ENCODE measurements around the gene TBC1D13. TPM values are rescaled to one million over a fixed set of nuclear protein-coding genes. Genes with fewer than 3 reads are reported as not detected.

Gene TBC1D13
- polyA plus RNA-seq, 2 of the 4 experiments (the other 2 are of a cell fraction) = 13.9 to 17.6 TPM

DNA sequence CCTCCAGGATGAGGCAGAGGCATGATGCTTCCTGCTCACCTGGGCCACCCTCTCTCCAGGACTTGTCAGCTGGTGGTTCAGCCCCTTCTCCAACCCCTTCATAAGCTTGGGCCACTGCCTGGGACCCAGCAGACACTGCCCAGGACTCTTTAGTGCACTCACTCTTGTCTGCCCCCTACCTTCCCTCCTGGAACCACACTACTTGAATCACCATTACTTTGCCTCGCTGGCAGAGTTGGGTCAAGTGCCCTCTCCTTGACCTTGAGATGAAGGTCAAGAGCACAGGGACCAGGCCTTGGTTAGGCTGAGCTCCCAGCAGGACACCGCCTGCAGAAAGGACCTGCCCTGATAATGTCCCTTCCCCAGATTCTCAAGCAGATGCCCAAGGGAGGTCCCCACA is 22.8 kb downstream of the TBC1D13 start:
- CTCF ChIA-PET = interaction anchor here (0.7 to 2.6 kb wide), 7 partner anchors 8 to 77 kb away, joined by 3 to 10 read pairs (median 3); partner anchors contain the start of genes ENDOG and ZER1
- Histone ChIP-seq H3K4me2 (no peak overlapping the region), H3K27ac (no peak overlapping the region), H3K4me3 (no peak overlapping the region), H3K4me1 (no peaks in the 10 kb centered on the region), H3K9me3 (no peaks in the 10 kb centered on the region)
- WGBS (ENCODE audit: missing lambda C conversion rate) = 100% methylated on average over 2 of the region's 2 CpGs
- peak; percentile 33 to 39; a peak in 4 of 6 replicates for ATAC-seq
- no peak for DNase-seq (ENCODE audit: low read depth in 1 of 2, low spot score in 1 of 2)
- no peak for FAIRE-seq
- POLR2A ChIA-PET = no interaction called here
- TF ChIP-seq ELK1 (IDR thresholded peaks at IDR 0.05; ENCODE audit: low read depth, low read length) = no peak
- TF ChIP-seq SREBF2 (IDR thresholded peaks at IDR 0.05) = no peak
- no peak for TF ChIP-seq EP300 (IDR thresholded peaks at IDR 0.05)
- 0 out of 2 replicates have a peak, but pooled peaks have one; percentile 56 for TF ChIP-seq ESRRA (IDR thresholded peaks at IDR 0.05; ENCODE audit: borderline replicate concordance, low read length)

DNA sequence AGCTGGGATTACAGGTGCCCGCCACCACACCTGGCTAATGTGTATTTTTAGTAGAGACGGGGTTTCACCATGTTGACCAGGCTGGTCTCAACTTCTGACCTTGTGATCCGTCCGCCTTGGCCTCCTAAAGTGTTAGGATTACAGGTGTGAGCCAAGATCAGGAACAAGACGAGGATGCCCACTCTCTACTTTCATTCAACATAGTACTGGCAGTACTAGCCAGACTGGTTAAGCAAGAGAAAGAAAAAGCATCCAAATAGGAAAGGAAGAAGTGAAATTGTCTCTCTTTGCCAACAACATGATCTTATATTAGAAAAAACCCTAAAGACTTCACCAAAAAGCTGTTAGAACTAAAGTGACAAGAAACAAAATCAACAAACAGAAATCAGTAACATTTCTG is 23.8 kb downstream of the TBC1D13 start:
- WGBS (ENCODE audit: missing lambda C conversion rate) = 78% methylated on average over 5 of the region's 5 CpGs

DNA sequence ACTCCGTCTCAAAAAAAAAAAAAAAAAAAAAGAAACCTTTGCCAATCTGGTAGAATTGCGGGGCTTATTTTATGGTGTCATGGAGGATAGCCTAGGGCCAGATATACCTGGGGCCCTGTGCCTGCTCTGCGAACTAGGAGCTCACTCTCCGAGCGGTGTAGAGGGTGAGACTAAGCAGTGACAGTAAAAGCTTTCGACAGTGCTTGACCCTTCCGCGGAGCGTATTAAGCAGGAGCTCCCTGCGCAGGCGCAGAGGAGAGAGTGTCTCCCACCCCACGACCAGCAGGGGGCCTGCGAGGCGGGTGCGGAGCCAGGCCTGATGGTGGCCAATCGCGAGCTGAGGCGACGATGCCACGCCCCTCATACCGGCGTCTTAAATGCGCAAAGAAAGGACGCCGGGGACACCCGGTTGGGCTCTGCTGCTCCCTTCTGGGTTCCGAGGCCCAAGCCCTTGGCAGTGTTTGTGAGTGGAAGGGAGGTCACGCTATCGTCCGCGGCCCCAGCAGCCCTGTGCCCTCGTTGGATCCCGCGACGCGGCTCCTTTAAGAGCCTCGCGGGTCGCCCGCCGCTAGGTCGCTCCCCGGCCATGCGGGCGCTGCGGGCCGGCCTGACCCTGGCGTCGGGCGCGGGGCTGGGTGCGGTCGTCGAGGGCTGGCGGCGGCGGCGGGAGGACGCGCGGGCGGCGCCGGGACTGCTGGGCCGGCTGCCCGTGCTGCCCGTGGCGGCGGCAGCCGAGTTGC is 31.2 kb downstream of the TBC1D13 start, which contains the start of gene ENDOG:
TSS of gene ENDOG (plus strand) at position 402 of the 740 bp plus-strand sequence. CDS start at position 587, 185 bp downstream.
- peak; percentile 86 for FAIRE-seq
- under 1% methylated on average over 26 of the region's 70 CpGs for WGBS (ENCODE audit: missing lambda C conversion rate)
- TF ChIP-seq ELK1 (IDR thresholded peaks at IDR 0.05; ENCODE audit: low read depth, low read length) (no peak), FOXS1 (CRISPR knock-in tag; IDR thresholded peaks at IDR 0.05) (no peak), BHLHE40 (IDR thresholded peaks at IDR 0.05; ENCODE audit: low read depth, low read length) (no peak), CHD4 (IDR thresholded peaks at IDR 0.05; ENCODE audit: borderline replicate concordance) (no peak), SREBF2 (IDR thresholded peaks at IDR 0.05) (no peak), CEBPB (IDR thresholded peaks at IDR 0.05) (no peak), ZFP36 (IDR thresholded peaks at IDR 0.05; ENCODE audit: borderline replicate concordance, partially characterized antibody) (no peak), FOSL2 (IDR thresholded peaks at IDR 0.05) (no peak), FOSL2 (CRISPR knock-in tag; IDR thresholded peaks at IDR 0.05) (no peak), NR3C1 (IDR thresholded peaks at IDR 0.05) (no peak), NPAS2 (CRISPR knock-in tag; IDR thresholded peaks at IDR 0.05; ENCODE audit: borderline replicate concordance) (no peak), GATA3 (IDR thresholded peaks at IDR 0.05; ENCODE audit: borderline replicate concordance) (no peak), HOXB5 (CRISPR knock-in tag; IDR thresholded peaks at IDR 0.05) (peak; percentile 32; the same call in 1 of the 2 replicates), JUN (IDR thresholded peaks at IDR 0.05) (peak; percentile 22 to 79; a peak in 3 of 5 replicates), MYC (IDR thresholded peaks at IDR 0.05; ENCODE audit: borderline replicate concordance, low read length) (no peak), EHMT2 (IDR thresholded peaks at IDR 0.05; ENCODE audit: low read depth) (no peak), PBX3 (IDR thresholded peaks at IDR 0.05) (no peak)
- TF ChIP-seq, protein P1, sequence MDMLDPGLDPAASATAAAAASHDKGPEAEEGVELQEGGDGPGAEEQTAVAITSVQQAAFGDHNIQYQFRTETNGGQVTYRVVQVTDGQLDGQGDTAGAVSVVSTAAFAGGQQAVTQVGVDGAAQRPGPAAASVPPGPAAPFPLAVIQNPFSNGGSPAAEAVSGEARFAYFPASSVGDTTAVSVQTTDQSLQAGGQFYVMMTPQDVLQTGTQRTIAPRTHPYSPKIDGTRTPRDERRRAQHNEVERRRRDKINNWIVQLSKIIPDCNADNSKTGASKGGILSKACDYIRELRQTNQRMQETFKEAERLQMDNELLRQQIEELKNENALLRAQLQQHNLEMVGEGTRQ (IDR thresholded peaks at IDR 0.05) = no peak
- TF ChIP-seq, protein P2, sequence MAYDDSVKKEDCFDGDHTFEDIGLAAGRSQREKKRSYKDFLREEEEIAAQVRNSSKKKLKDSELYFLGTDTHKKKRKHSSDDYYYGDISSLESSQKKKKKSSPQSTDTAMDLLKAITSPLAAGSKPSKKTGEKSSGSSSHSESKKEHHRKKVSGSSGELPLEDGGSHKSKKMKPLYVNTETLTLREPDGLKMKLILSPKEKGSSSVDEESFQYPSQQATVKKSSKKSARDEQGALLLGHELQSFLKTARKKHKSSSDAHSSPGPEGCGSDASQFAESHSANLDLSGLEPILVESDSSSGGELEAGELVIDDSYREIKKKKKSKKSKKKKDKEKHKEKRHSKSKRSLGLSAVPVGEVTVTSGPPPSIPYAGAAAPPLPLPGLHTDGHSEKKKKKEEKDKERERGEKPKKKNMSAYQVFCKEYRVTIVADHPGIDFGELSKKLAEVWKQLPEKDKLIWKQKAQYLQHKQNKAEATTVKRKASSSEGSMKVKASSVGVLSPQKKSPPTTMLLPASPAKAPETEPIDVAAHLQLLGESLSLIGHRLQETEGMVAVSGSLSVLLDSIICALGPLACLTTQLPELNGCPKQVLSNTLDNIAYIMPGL (CRISPR knock-in tag; IDR thresholded peaks at IDR 0.05; ENCODE audit: borderline replicate concordance) = no peak

More for the DNA sequence above, 23.8 kb downstream of the TBC1D13 start:
- TF ChIP-seq POLR2A (IDR thresholded peaks at IDR 0.05; ENCODE audit: low read length) = no peak
- no peak for FAIRE-seq
- Histone ChIP-seq H3K27ac (no peak overlapping the region), H3K9me3 (no peaks in the 10 kb centered on the region), H3K4me2 (no peak overlapping the region), H3K4me3 (no peak overlapping the region), H3K4me1 (no peaks in the 10 kb centered on the region)
- ChIA-PET POLR2A (no interaction called here), CTCF (interaction anchor here (0.6 to 2.6 kb wide), 6 partner anchors 24 to 207 kb away, joined by 3 to 10 read pairs (median 4); partner anchors contain the start of gene ZER1)
- ATAC-seq = no peak
- DNase-seq (ENCODE audit: low read depth in 1 of 2, low spot score in 1 of 2) = no peak

More for the DNA sequence above, 31.2 kb downstream of the TBC1D13 start, which contains the start of gene ENDOG:
- Histone ChIP-seq H3K4me3 (peak within 1 kb of the TSS; percentile 76), H3K9me3 (no peaks in the 10 kb centered on the region), H3K27ac (peak within 1 kb of the TSS; percentile 90 to 93), H3K4me1 (peaks cover 11% of the 10 kb centered on the region), H3K4me2 (peak within 1 kb of the TSS; percentile 100)
- DNase-seq (ENCODE audit: low read depth in 1 of 2, low spot score in 1 of 2) = peak; percentile 97 to 98
- ChIA-PET POLR2A (interaction anchor here (0.7 to 2.6 kb wide), 10 partner anchors 9 to 808 kb away, joined by 3 to 24 read pairs (median 4); partner anchors contain the start of genes NTMT1, SPOUT1 and ZDHHC12), CTCF (interaction anchor here (0.5 to 5.0 kb wide), 41 partner anchors 8 to 1472 kb away, joined by 3 to 51 read pairs (median 4); partner anchors contain the start of genes KYAT1, LRRC8A, PKN3 and SPOUT1)
- peak; percentile 86 to 92 for ATAC-seq

Data from A549 (cell line).